GM21619 (cell line): ENCODE data around the gene IWS1.
"Not testable (repeated sequence)": the region's sequence is repeated elsewhere in the genome, so short reads cannot be mapped to it uniquely, and the experiment has no call there.

Experiments used
- ATAC-seq: cut with Tn5 transposase; IDR thresholded peaks from one replicate; pipeline ENCODE4 v1.9.1; 2021; ENCODE audit not compliant: unreplicated experiment

Gene IWS1

GRCh38 chr2:127526132-127527000, at the start of gene IWS1:
IWS1 (minus strand) TSS chr2:127526489; CDS start chr2:127526208, 281 bp downstream.
- peak; percentile 84 for ATAC-seq

GRCh38 chr2:127575941-127576432, 49.7 kb upstream of the IWS1 start:
- ATAC-seq: no peak

GRCh38 chr2:127575185-127575765, 49.0 kb upstream of the IWS1 start:
- ATAC-seq: no peak

GRCh38 chr2:127574656-127575055, 48.4 kb upstream of the IWS1 start:
- ATAC-seq: no peak

GRCh38 chr2:127573771-127574170, 47.5 kb upstream of the IWS1 start:
- no peak for ATAC-seq

- ATAC-seq: no peak
Observed at GRCh38 chr2:127573298-127573697, 47.0 kb upstream of the IWS1 start.

- no peak for ATAC-seq
Observed at GRCh38 chr2:127572841-127573240, 46.6 kb upstream of the IWS1 start.

- ATAC-seq: not testable (repeated sequence)
Observed at GRCh38 chr2:127572352-127572751, 46.1 kb upstream of the IWS1 start.

GRCh38 chr2:127570282-127571250, 44.3 kb upstream of the IWS1 start:
- no peak for ATAC-seq

- ATAC-seq: no peak
Observed at GRCh38 chr2:127569666-127570065, 43.4 kb upstream of the IWS1 start.

- ATAC-seq: no peak
Observed at GRCh38 chr2:127568128-127568527, 41.8 kb upstream of the IWS1 start.

- no peak for ATAC-seq
Observed at GRCh38 chr2:127567351-127567854, 41.1 kb upstream of the IWS1 start.

- no peak for ATAC-seq
Observed at GRCh38 chr2:127566576-127566975, 40.3 kb upstream of the IWS1 start.

- ATAC-seq: no peak
Observed at GRCh38 chr2:127566139-127566417, 39.8 kb upstream of the IWS1 start.

GRCh38 chr2:127565261-127566138, 39.2 kb upstream of the IWS1 start:
- ATAC-seq: no peak

GRCh38 chr2:127564429-127565260, 38.4 kb upstream of the IWS1 start:
- no peak for ATAC-seq

- ATAC-seq: peak; percentile 97
Observed at GRCh38 chr2:127563458-127564428, 37.5 kb upstream of the IWS1 start.

GRCh38 chr2:127562936-127563335, 36.6 kb upstream of the IWS1 start:
- ATAC-seq: no peak
